PC-3 (cell line): Measurements from ENCODE around the gene STX8. TPM values are rescaled to one million over a fixed set of nuclear protein-coding genes. Genes with fewer than 3 reads are reported as not detected.

Source experiments
- ATAC-seq: fragments of 200-7000 bp; cut with Tn5 transposase; 2 replicates; pipeline ENCODE4 v1.9.1; 2020; ENCODE audit warnings: mild to moderate bottlenecking, moderate library complexity
- BruUV-seq: library from RNA; stranded (reverse); fragments of 400-500 nt; replicated peaks from 2 replicates; lab custom pipeline; 2021; lab: Mats Ljungman, UMichigan
- CTCF ChIA-PET: fragments of 300-600 bp; sonication (Branson Sonifier 250); formaldehyde crosslinking; loops from one replicate; lab custom pipeline; 2022; ENCODE audit warnings: antibody characterized with exemption; lab: Charles Lee
- POLR2A ChIA-PET: fragments of 300-600 bp; sonication (Branson Sonifier 250); formaldehyde crosslinking; loops from one replicate; lab custom pipeline; 2022; ENCODE audit warnings: antibody characterized with exemption; ENCODE audit not compliant: unreplicated experiment; lab: Charles Lee
- DNase-seq: peaks from one replicate; pipeline ENCODE4 v3.0.0-alpha.2; 2015
- H2AFZ ChIP-seq: fragments of 300-600 bp; sonication (generic); 2 replicates; pipeline ENCODE4 v1.6.0; 2016; ENCODE audit warnings: antibody characterized with exemption, low read length
- H3F3A ChIP-seq: fragments of 300-600 bp; sonication (generic); one replicate; pipeline ENCODE4 v1.6.0; 2017; ENCODE audit warnings: antibody characterized with exemption, low read length, control low read depth, mild to moderate bottlenecking; ENCODE audit not compliant: unreplicated experiment
- H3K27ac ChIP-seq: fragments of 300-600 bp; sonication (generic); 2 replicates; pipeline ENCODE4 v1.5.1; 2016; ENCODE audit warnings: mild to moderate bottlenecking, low read length
- H3K27me3 ChIP-seq: fragments of 300-600 bp; sonication (generic); 2 replicates; pipeline ENCODE4 v1.6.1; 2016; ENCODE audit warnings: low read length, mixed read lengths
- H3K36me3 ChIP-seq: fragments of 300-600 bp; sonication (generic); 2 replicates; pipeline ENCODE4 v1.6.1; 2016; ENCODE audit warnings: low read depth, mixed run types, low read length, mixed read lengths
- H3K4me1 ChIP-seq: fragments of 300-600 bp; sonication (generic); 2 replicates; pipeline ENCODE4 v1.5.1; 2016; ENCODE audit warnings: low read length; ENCODE audit not compliant: insufficient read depth
- H3K4me2 ChIP-seq: fragments of 300-600 bp; sonication (generic); 2 replicates; pipeline ENCODE4 v1.6.0; 2016; ENCODE audit warnings: low read length
- H3K4me3 ChIP-seq: fragments of 300-600 bp; sonication (generic); 2 replicates; pipeline ENCODE4 v1.5.1; 2016; ENCODE audit warnings: mild to moderate bottlenecking, low read length, mixed read lengths
- H3K79me2 ChIP-seq: fragments of 300-600 bp; sonication (generic); 2 replicates; pipeline ENCODE4 v1.6.1; 2017; ENCODE audit warnings: low read length, mixed read lengths
- H3K9ac ChIP-seq: fragments of 300-600 bp; sonication (generic); 2 replicates; pipeline ENCODE4 v1.6.0; 2016; ENCODE audit warnings: mild to moderate bottlenecking, low read length
- H3K9me2 ChIP-seq: fragments of 300-600 bp; sonication (generic); replicated peaks from 2 replicates; pipeline ENCODE4 v1.6.1; 2016; ENCODE audit warnings: mixed run types, low read length, mixed read lengths
- H3K9me3 ChIP-seq: fragments of 300-600 bp; sonication (generic); 2 replicates; pipeline ENCODE4 v1.6.1; 2016; ENCODE audit warnings: low read length, mixed read lengths
- H4K20me1 ChIP-seq: fragments of 300-600 bp; sonication (generic); 2 replicates; pipeline ENCODE4 v1.6.1; 2016; ENCODE audit warnings: low read length, mixed read lengths
- EZH2 ChIP-seq: fragments of 300-600 bp; sonication (generic); IDR thresholded peaks from one replicate; pipeline ENCODE4 v1.6.1; 2017; ENCODE audit warnings: antibody characterized with exemption, mild to moderate bottlenecking, low read length; ENCODE audit not compliant: unreplicated experiment
- EZH2phosphoT487 ChIP-seq: fragments of 300-600 bp; sonication (generic); IDR thresholded peaks from 2 replicates; pipeline ENCODE4 v1.6.1; 2018; ENCODE audit warnings: mild to moderate bottlenecking, antibody characterized with exemption, low read length, borderline replicate concordance
- intact Hi-C: fragments of 100-400 bp; cut with micrococcal nuclease; formaldehyde crosslinking; loops from 2 replicates; pipeline ENCODE4 v1.9.0; 2023
- total RNA-seq: library from RNA; depleted of rRNA; stranded (reverse); fragments of >200 nt; gene quantifications from 2 replicates; pipeline ENCODE4 v1.2.3, GENCODE V29; 2014
- TF ChIP-seq, protein P1 (sequence below): fragments of 300-600 bp; sonication (generic); conservative IDR thresholded peaks from 2 replicates; pipeline ENCODE4 v1.5.1; 2017; ENCODE audit warnings: antibody characterized with exemption, low read depth, mild to moderate bottlenecking, low read length

Gene STX8
- total RNA-seq, 1 experiment from 2014 or later = 57.4 TPM

DNA sequence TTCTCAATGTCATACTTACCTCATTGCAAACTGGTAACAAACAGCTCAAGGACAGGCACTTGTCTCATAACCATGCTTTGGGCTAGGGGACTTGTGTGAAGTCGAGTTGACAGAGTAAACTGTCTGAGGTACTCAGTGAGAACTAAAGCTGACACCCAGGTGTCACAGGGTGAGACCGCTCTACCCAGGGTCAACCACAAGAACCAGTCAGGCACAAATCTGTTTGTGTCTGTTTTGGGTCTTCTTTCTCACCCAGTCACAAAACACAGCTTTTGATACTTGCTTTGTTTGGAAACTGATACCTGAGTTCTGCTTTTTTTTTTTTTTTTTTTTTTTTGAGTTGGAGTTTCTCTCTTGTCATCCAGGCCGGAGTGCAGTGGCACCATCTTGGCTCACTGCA, 161.1 kb downstream of the STX8 start:
- Histone ChIP-seq H3K79me2 (no peaks in the 10 kb centered on the region), H3F3A (no peaks in the 10 kb centered on the region), H2AFZ (no peak overlapping the region), H3K27me3 (no peaks in the 10 kb centered on the region), H3K27ac (no peak overlapping the region), H3K9me2 (no peaks in the 10 kb centered on the region), H3K36me3 (no peaks in the 10 kb centered on the region), H4K20me1 (no peaks in the 10 kb centered on the region), H3K9me3 (no peaks in the 10 kb centered on the region), H3K4me2 (no peak overlapping the region), H3K4me3 (no peak overlapping the region), H3K4me1 (no peaks in the 10 kb centered on the region), H3K9ac (no peak overlapping the region)
- ChIA-PET POLR2A (no interaction called here), CTCF (no interaction called here)
- intact Hi-C loops = no loop called here
- DNase-seq (no peak), ATAC-seq (no peak)
- TF ChIP-seq EZH2phosphoT487 = no peak
- TF ChIP-seq EZH2 = no peak
- TF ChIP-seq, protein P1, sequence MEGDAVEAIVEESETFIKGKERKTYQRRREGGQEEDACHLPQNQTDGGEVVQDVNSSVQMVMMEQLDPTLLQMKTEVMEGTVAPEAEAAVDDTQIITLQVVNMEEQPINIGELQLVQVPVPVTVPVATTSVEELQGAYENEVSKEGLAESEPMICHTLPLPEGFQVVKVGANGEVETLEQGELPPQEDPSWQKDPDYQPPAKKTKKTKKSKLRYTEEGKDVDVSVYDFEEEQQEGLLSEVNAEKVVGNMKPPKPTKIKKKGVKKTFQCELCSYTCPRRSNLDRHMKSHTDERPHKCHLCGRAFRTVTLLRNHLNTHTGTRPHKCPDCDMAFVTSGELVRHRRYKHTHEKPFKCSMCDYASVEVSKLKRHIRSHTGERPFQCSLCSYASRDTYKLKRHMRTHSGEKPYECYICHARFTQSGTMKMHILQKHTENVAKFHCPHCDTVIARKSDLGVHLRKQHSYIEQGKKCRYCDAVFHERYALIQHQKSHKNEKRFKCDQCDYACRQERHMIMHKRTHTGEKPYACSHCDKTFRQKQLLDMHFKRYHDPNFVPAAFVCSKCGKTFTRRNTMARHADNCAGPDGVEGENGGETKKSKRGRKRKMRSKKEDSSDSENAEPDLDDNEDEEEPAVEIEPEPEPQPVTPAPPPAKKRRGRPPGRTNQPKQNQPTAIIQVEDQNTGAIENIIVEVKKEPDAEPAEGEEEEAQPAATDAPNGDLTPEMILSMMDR = no peak
- no TSS peak for BruUV-seq

DNA sequence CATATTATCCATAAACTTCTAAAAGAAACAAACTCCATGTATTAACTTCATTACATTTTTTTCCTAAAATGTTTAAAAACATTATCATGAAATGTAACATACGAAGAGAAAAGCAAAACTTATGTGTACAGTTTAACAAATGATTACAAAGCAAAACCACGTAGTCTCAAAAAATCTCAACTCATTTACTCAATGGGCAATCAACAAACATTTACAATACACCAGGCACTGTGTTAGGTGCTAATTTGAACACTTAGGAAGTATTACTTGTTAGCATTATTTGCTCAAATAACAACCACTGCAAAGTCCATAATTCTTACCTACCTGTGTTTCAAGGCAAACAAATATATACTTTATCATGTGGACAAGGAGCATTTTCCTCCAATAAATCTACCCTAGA, 164.9 kb downstream of the STX8 start:
- H2AFZ ChIP-seq = no peak overlapping the region
- intact Hi-C loops = no loop called here
- no peaks in the 10 kb centered on the region for H3K9me2 ChIP-seq
- H4K20me1 ChIP-seq = no peaks in the 10 kb centered on the region
- no peaks in the 10 kb centered on the region for H3K9me3 ChIP-seq
- peaks cover 9% of the 10 kb centered on the region; the same call in 1 of the 2 replicates for H3K4me1 ChIP-seq
- H3K27ac ChIP-seq = no peak overlapping the region
- H3F3A ChIP-seq = no peaks in the 10 kb centered on the region
- BruUV-seq = no TSS peak
- no peak for ATAC-seq
- H3K4me3 ChIP-seq = no peak overlapping the region
- H3K9ac ChIP-seq = no peak overlapping the region
- no peak overlapping the region for H3K4me2 ChIP-seq
- no peaks in the 10 kb centered on the region for H3K27me3 ChIP-seq
- ChIA-PET CTCF (no interaction called here), POLR2A (no interaction called here)
- no peak for TF ChIP-seq EZH2
- no peak for TF ChIP-seq EZH2phosphoT487
- TF ChIP-seq, protein P1 = no peak
- no peaks in the 10 kb centered on the region for H3K79me2 ChIP-seq
- DNase-seq = no peak
- H3K36me3 ChIP-seq = no peaks in the 10 kb centered on the region

DNA sequence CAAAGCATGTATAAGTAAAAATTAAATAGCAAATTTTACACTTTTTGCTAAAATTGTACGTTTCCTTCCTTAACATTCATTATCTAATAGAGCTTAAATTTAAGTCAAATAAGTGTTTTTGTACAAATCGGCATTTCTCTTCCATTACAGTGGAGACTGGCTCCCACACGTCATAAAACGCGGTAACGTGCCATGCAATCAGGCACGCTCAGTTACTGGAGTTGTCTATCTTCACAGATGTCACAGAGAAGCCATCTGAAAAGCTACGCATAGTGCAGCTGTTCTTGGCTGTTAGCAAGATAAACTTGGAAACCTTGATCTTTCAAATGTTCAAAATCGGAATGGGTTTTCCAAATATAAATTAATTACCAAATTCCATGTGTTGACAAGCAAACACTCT, 165.3 kb downstream of the STX8 start:
- Histone ChIP-seq H3K4me1 (peaks cover 9% of the 10 kb centered on the region; the same call in 1 of the 2 replicates), H3K4me3 (no peak overlapping the region), H3K79me2 (no peaks in the 10 kb centered on the region), H2AFZ (no peak overlapping the region), H3K9ac (no peak overlapping the region), H3K27ac (no peak overlapping the region), H3K9me2 (no peaks in the 10 kb centered on the region), H3K4me2 (no peak overlapping the region), H3K36me3 (no peaks in the 10 kb centered on the region), H3K9me3 (no peaks in the 10 kb centered on the region), H3F3A (no peaks in the 10 kb centered on the region), H4K20me1 (no peaks in the 10 kb centered on the region), H3K27me3 (no peaks in the 10 kb centered on the region)
- intact Hi-C loops = no loop called here
- ChIA-PET CTCF (no interaction called here), POLR2A (no interaction called here)
- no peak for DNase-seq
- BruUV-seq = no TSS peak
- TF ChIP-seq EZH2phosphoT487 = no peak
- TF ChIP-seq, protein P1 = no peak
- TF ChIP-seq EZH2 = no peak
- ATAC-seq = no peak
